HEK293 (cell line): ENCODE measurements around the gene MGST2.
"Not testable (repeated sequence)": the region's sequence is repeated elsewhere in the genome, so short reads cannot be mapped to it uniquely, and the experiment has no call there.

Experiments used
- CTCF ChIA-PET: fragments of 350-600 bp; formaldehyde crosslinking; extraction: SDS; loops from one replicate; lab custom pipeline; 2021; ENCODE audit warnings: antibody characterized with exemption; lab: Yijun Ruan, JAX
- POLR2A ChIA-PET: fragments of 300-600 bp; formaldehyde crosslinking; extraction: SDS; loops from one replicate; lab custom pipeline; 2020; ENCODE audit warnings: antibody characterized with exemption, inconsistent platforms; lab: Yijun Ruan, JAX
- H3K27ac ChIP-seq: fragments of 200-500 bp; sonication (Bioruptor generic); 2 replicates; pipeline ENCODE4 v1.5.1; 2014; ENCODE audit warnings: low read depth, low read length, control low read depth, inconsistent platforms; ENCODE audit errors: extremely low read depth
- H3K36me3 ChIP-seq, 2 experiments: fragments of 200-500 bp in 1 of 2; sonication (Bioruptor generic) in 1 of 2; 1 replicate in 1 of 2; 2 replicates in 1 of 2; pipeline ENCODE4 v1.5.1; 2014 to 2017; ENCODE audit warnings: inconsistent platforms in 2 of 2, low read length in 2 of 2; ENCODE audit not compliant: control insufficient read depth in 2 of 2, insufficient read depth in 1 of 2
- H3K4me1 ChIP-seq: fragments of 200-500 bp; sonication (Bioruptor generic); 2 replicates; pipeline ENCODE4 v1.5.1; 2014; ENCODE audit warnings: mild to moderate bottlenecking, low read length, inconsistent platforms; ENCODE audit not compliant: control insufficient read depth, insufficient read depth
- H3K4me3 ChIP-seq: 2 replicates; pipeline ENCODE4 v1.5.1; 2011; ENCODE audit warnings: low read depth, mild to moderate bottlenecking, control low read depth, low read length, moderate library complexity
- H3K9me3 ChIP-seq: fragments of 200-500 bp; sonication (Bioruptor generic); 2 replicates; pipeline ENCODE4 v1.5.1; 2014; ENCODE audit warnings: low read depth, low read length, inconsistent platforms; ENCODE audit not compliant: control insufficient read depth, insufficient read depth
- KLF16 ChIP-seq: fragments of 450-650 bp; formaldehyde crosslinking; IDR thresholded peaks from 2 replicates; pipeline ENCODE4 v1.5.1; 2017; ENCODE audit warnings: missing biosample characterization, missing genetic modification characterization
- OVOL3 ChIP-seq: fragments of 450-650 bp; formaldehyde crosslinking; IDR thresholded peaks from 2 replicates; pipeline ENCODE4 v1.5.1; 2016; ENCODE audit warnings: missing biosample characterization, missing genetic modification characterization
- SETDB1 ChIP-seq: IDR thresholded peaks from one replicate; pipeline ENCODE4 v1.6.1; 2017; ENCODE audit warnings: mild to moderate bottlenecking, low read length, moderate library complexity, mixed read lengths; ENCODE audit not compliant: insufficient read length
- ZBTB1 ChIP-seq: fragments of 450-650 bp; formaldehyde crosslinking; IDR thresholded peaks from 2 replicates; pipeline ENCODE4 v1.5.1; 2016; ENCODE audit warnings: missing biosample characterization, missing genetic modification characterization
- ZBTB44 ChIP-seq: fragments of 450-650 bp; IDR thresholded peaks from 2 replicates; pipeline ENCODE4 v1.5.1; 2018; ENCODE audit warnings: missing biosample characterization, mild to moderate bottlenecking, missing genetic modification characterization
- ZIC2 ChIP-seq: fragments of 450-650 bp; formaldehyde crosslinking; IDR thresholded peaks from 2 replicates; pipeline ENCODE4 v1.5.1; 2016; ENCODE audit warnings: missing biosample characterization, missing genetic modification characterization
- ZNF140 ChIP-seq: fragments of 450-650 bp; formaldehyde crosslinking; IDR thresholded peaks from 2 replicates; pipeline ENCODE4 v1.5.1; 2016; ENCODE audit warnings: missing biosample characterization, missing genetic modification characterization
- ZNF148 ChIP-seq: fragments of 450-650 bp; formaldehyde crosslinking; IDR thresholded peaks from 2 replicates; pipeline ENCODE4 v1.5.0; 2017; ENCODE audit warnings: missing biosample characterization, missing genetic modification characterization, borderline replicate concordance
- ZNF184 ChIP-seq: fragments of 450-650 bp; IDR thresholded peaks from 2 replicates; pipeline ENCODE4 v1.5.1; 2018; ENCODE audit warnings: missing biosample characterization, mild to moderate bottlenecking, missing genetic modification characterization
- ZNF19 ChIP-seq: fragments of 450-650 bp; formaldehyde crosslinking; IDR thresholded peaks from 2 replicates; pipeline ENCODE4; 2016; ENCODE audit warnings: missing biosample characterization, missing genetic modification characterization, low read depth
- ZNF24 ChIP-seq: fragments of 450-650 bp; formaldehyde crosslinking; IDR thresholded peaks from 2 replicates; pipeline ENCODE4 v1.5.1; 2016; ENCODE audit warnings: missing biosample characterization, missing genetic modification characterization
- ZNF426 ChIP-seq: fragments of 450-650 bp; formaldehyde crosslinking; IDR thresholded peaks from 2 replicates; pipeline ENCODE4 v1.5.1; 2017; ENCODE audit warnings: missing biosample characterization, missing genetic modification characterization, mild to moderate bottlenecking, inconsistent platforms, moderate library complexity
- ZNF473 ChIP-seq: fragments of 450-650 bp; formaldehyde crosslinking; IDR thresholded peaks from 2 replicates; pipeline ENCODE4 v1.5.1; 2017; ENCODE audit warnings: missing biosample characterization, missing genetic modification characterization
- ZNF548 ChIP-seq: fragments of 450-650 bp; formaldehyde crosslinking; IDR thresholded peaks from 2 replicates; pipeline ENCODE4 v1.5.1; 2016; ENCODE audit warnings: missing biosample characterization, missing genetic modification characterization
- ZNF558 ChIP-seq: fragments of 450-650 bp; formaldehyde crosslinking; IDR thresholded peaks from 2 replicates; pipeline ENCODE4 v1.5.1; 2016; ENCODE audit warnings: missing biosample characterization, missing genetic modification characterization
- ZNF596 ChIP-seq: fragments of 450-650 bp; IDR thresholded peaks from 2 replicates; pipeline ENCODE4 v1.5.0; 2018; ENCODE audit warnings: missing biosample characterization, mild to moderate bottlenecking, missing genetic modification characterization, moderate library complexity
- ZNF692 ChIP-seq: fragments of 450-650 bp; formaldehyde crosslinking; IDR thresholded peaks from 2 replicates; pipeline ENCODE4 v1.5.1; 2016; ENCODE audit warnings: missing biosample characterization, missing genetic modification characterization
- ZNF76 ChIP-seq: fragments of 450-650 bp; formaldehyde crosslinking; IDR thresholded peaks from 2 replicates; pipeline ENCODE4; 2016; ENCODE audit warnings: low read depth, missing biosample characterization, missing genetic modification characterization, borderline replicate concordance
- ZNF776 ChIP-seq: fragments of 450-650 bp; formaldehyde crosslinking; IDR thresholded peaks from 2 replicates; pipeline ENCODE4 v1.5.0; 2017; ENCODE audit warnings: missing biosample characterization, missing genetic modification characterization, borderline replicate concordance
- ZSCAN16 ChIP-seq: fragments of 450-650 bp; formaldehyde crosslinking; IDR thresholded peaks from 2 replicates; pipeline ENCODE4 v1.5.1; 2016; ENCODE audit warnings: missing biosample characterization, missing genetic modification characterization
- TF ChIP-seq, protein P1 (sequence below): fragments of 450-650 bp; formaldehyde crosslinking; IDR thresholded peaks from 2 replicates; pipeline ENCODE4 v1.5.1; 2016; ENCODE audit warnings: missing biosample characterization, missing genetic modification characterization

MGST2 gene

GRCh38 chr4:139635966-139636365, 29.7 kb upstream of the MGST2 start:
- no peaks in the 10 kb centered on the region for H3K4me1 ChIP-seq
- H3K27ac ChIP-seq = no peak overlapping the region
- H3K9me3 ChIP-seq = no peaks in the 10 kb centered on the region
- no peaks in the 10 kb centered on the region for H3K36me3 ChIP-seq
- no peak overlapping the region for H3K4me3 ChIP-seq
- ChIA-PET CTCF (no interaction called here), POLR2A (no interaction called here)
- TF ChIP-seq ZNF426 (tag by site-specific recombination) = no peak
- TF ChIP-seq ZNF19 (tag by site-specific recombination) = no peak
- no peak for TF ChIP-seq ZNF24 (tag by site-specific recombination)
- no peak for TF ChIP-seq ZNF692 (tag by site-specific recombination)
- no peak for TF ChIP-seq ZNF76 (tag by site-specific recombination)
- TF ChIP-seq ZNF184 (tag by site-specific recombination) = no peak
- no peak for TF ChIP-seq KLF16 (tag by site-specific recombination)
- TF ChIP-seq ZSCAN16 (tag by site-specific recombination) = no peak
- TF ChIP-seq ZBTB44 (tag by site-specific recombination) = no peak
- TF ChIP-seq ZNF776 (tag by site-specific recombination) = no peak
- TF ChIP-seq, all 188 proteins: peak for 0

DNA sequence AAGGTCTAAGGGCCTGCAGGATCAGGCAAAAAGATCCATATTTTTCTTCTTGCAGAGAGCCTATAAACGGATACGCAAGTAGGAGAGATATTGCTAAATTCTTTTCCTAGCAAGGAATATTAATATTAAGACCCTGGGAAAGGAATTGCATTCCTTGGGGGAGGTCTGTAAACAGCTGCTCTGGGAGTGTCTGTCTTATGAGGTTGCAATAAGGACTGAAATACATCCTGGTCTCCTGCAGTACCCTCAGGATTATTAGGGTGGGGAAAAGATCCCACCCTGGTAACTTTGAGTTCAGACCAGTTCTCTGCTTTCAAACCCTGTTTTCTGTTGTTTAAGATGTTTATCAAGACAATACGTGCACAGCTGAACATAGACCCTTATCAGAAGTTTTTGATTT, 27.3 kb upstream of the MGST2 start:
- H3K27ac ChIP-seq, H3K4me1 ChIP-seq, H3K36me3 ChIP-seq, POLR2A ChIA-PET, H3K4me3 ChIP-seq, H3K9me3 ChIP-seq: not testable (repeated sequence)
- CTCF ChIA-PET = interaction anchor here (0.7 to 1.1 kb wide), 2 partner anchors 35 to 169 kb away, joined by 4 to 6 read pairs; no protein-coding TSS in a partner anchor
- TF ChIP-seq SETDB1 = peak; percentile 56

- CTCF ChIA-PET = interaction anchor here (1.0 to 2.9 kb wide), 4 partner anchors 12 to 36 kb away, joined by 5 to 13 read pairs (median 7); no protein-coding TSS in a partner anchor
- H3K4me3 ChIP-seq = no peak overlapping the region
- no peaks in the 10 kb centered on the region for H3K9me3 ChIP-seq
- no peaks in the 10 kb centered on the region for H3K4me1 ChIP-seq
- TF ChIP-seq ZNF596 (tag by site-specific recombination) (no peak), ZNF148 (tag by site-specific recombination) (no peak), ZNF548 (tag by site-specific recombination) (no peak), ZNF473 (tag by site-specific recombination) (no peak), ZNF558 (tag by site-specific recombination) (no peak), ZNF140 (tag by site-specific recombination) (no peak), ZBTB1 (tag by site-specific recombination) (no peak), OVOL3 (no peak), ZIC2 (tag by site-specific recombination) (no peak)
- TF ChIP-seq, protein P1, sequence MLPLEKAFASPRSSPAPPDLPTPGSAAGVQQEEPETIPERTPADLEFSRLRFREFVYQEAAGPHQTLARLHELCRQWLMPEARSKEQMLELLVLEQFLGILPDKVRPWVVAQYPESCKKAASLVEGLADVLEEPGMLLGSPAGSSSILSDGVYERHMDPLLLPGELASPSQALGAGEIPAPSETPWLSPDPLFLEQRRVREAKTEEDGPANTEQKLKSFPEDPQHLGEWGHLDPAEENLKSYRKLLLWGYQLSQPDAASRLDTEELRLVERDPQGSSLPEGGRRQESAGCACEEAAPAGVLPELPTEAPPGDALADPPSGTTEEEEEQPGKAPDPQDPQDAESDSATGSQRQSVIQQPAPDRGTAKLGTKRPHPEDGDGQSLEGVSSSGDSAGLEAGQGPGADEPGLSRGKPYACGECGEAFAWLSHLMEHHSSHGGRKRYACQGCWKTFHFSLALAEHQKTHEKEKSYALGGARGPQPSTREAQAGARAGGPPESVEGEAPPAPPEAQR (tag by site-specific recombination) = no peak
- H3K27ac ChIP-seq = no peak overlapping the region
- POLR2A ChIA-PET = no interaction called here
- H3K36me3 ChIP-seq = no peaks in the 10 kb centered on the region
Measured at GRCh38 chr4:139639654-139640053, 26.0 kb upstream of the MGST2 start.
